Loucy (cell line): ENCODE data around the gene MAP2K4.

Experiments
- H2AFZ ChIP-seq: fragments of 200-600 bp; sonication (generic); 2 replicates; pipeline ENCODE4 v1.6.0; 2016; ENCODE audit warnings: antibody characterized with exemption, mild to moderate bottlenecking, low read length, moderate library complexity
- H3F3A ChIP-seq: fragments of 200-600 bp; 2 replicates; pipeline ENCODE4 v1.6.0; 2016; ENCODE audit warnings: antibody characterized with exemption, low read depth, mild to moderate bottlenecking
- H3K27me3 ChIP-seq: fragments of 200-600 bp; sonication (generic); 2 replicates; pipeline ENCODE4 v1.6.1; 2014; ENCODE audit warnings: low read length, mild to moderate bottlenecking; ENCODE audit not compliant: insufficient read depth, poor library complexity, severe bottlenecking
- H3K36me3 ChIP-seq: fragments of 200-600 bp; sonication (generic); 2 replicates; pipeline ENCODE4 v1.6.1; 2016; ENCODE audit warnings: low read length; ENCODE audit not compliant: insufficient read depth
- H3K4me1 ChIP-seq: fragments of 200-600 bp; sonication (generic); 2 replicates; pipeline ENCODE4 v1.5.1; 2014; ENCODE audit warnings: low read length, mild to moderate bottlenecking; ENCODE audit not compliant: insufficient read depth, poor library complexity, severe bottlenecking
- H3K4me2 ChIP-seq: fragments of 200-600 bp; sonication (generic); 2 replicates; pipeline ENCODE4 v1.6.0; 2014; ENCODE audit warnings: antibody characterized with exemption, low read length, low read depth, mild to moderate bottlenecking; ENCODE audit not compliant: poor library complexity, severe bottlenecking
- H3K4me3 ChIP-seq: fragments of 200-600 bp; sonication (generic); 2 replicates; pipeline ENCODE4 v1.5.1; 2014; ENCODE audit warnings: low read length, mild to moderate bottlenecking, mixed read lengths; ENCODE audit not compliant: poor library complexity, severe bottlenecking
- H3K79me2 ChIP-seq: fragments of 200-600 bp; sonication (generic); 2 replicates; pipeline ENCODE4 v1.6.1; 2014; ENCODE audit warnings: low read length; ENCODE audit not compliant: insufficient read depth
- H3K9ac ChIP-seq: fragments of 200-600 bp; sonication (generic); 2 replicates; pipeline ENCODE4 v1.6.0; 2014; ENCODE audit warnings: mild to moderate bottlenecking, low read depth, low read length, moderate library complexity; ENCODE audit not compliant: poor library complexity, severe bottlenecking
- H3K9me2 ChIP-seq: fragments of 200-600 bp; sonication (generic); replicated peaks from 2 replicates; pipeline ENCODE4 v1.6.1; 2016; ENCODE audit warnings: low read depth, low read length, mixed read lengths
- H3K9me3 ChIP-seq: fragments of 200-600 bp; sonication (generic); 2 replicates; pipeline ENCODE4 v1.6.1; 2014; ENCODE audit warnings: mild to moderate bottlenecking, antibody characterized with exemption, low read length, low read depth; ENCODE audit not compliant: insufficient read depth
- H4K20me1 ChIP-seq: fragments of 200-600 bp; sonication (generic); 2 replicates; pipeline ENCODE4 v1.6.0; 2014; ENCODE audit warnings: antibody characterized with exemption, low read length, mild to moderate bottlenecking; ENCODE audit not compliant: insufficient read depth, poor library complexity, severe bottlenecking
- CTCF ChIP-seq: fragments of 200-600 bp; sonication (generic); conservative IDR thresholded peaks from 2 replicates; pipeline ENCODE4 v1.5.1; 2014; ENCODE audit warnings: mild to moderate bottlenecking, antibody characterized with exemption, low read length
- EZH2phosphoT487 ChIP-seq: fragments of 200-600 bp; IDR thresholded peaks from 2 replicates; pipeline ENCODE4 v1.6.1; 2018; ENCODE audit warnings: antibody characterized with exemption, mild to moderate bottlenecking, moderate library complexity, borderline replicate concordance

Gene MAP2K4

GRCh38 chr17:12122075-12122474, 101.4 kb downstream of the MAP2K4 start:
- H3K4me2 ChIP-seq: no peak overlapping the region
- no peaks in the 10 kb centered on the region for H4K20me1 ChIP-seq
- no peak for TF ChIP-seq EZH2phosphoT487
- TF ChIP-seq CTCF: no peak
- H3K27me3 ChIP-seq: no peaks in the 10 kb centered on the region
- no peaks in the 10 kb centered on the region for H3F3A ChIP-seq
- H3K9ac ChIP-seq: no peak overlapping the region
- H3K4me1 ChIP-seq: no peaks in the 10 kb centered on the region
- H3K79me2 ChIP-seq: no peaks in the 10 kb centered on the region
- H3K9me2 ChIP-seq: no peaks in the 10 kb centered on the region
- H2AFZ ChIP-seq: no peak overlapping the region
- peaks cover 37% of the 10 kb centered on the region for H3K36me3 ChIP-seq
- H3K9me3 ChIP-seq: no peaks in the 10 kb centered on the region
- no peak overlapping the region for H3K4me3 ChIP-seq

- Histone ChIP-seq H3K36me3 (peaks cover 56% of the 10 kb centered on the region), H3F3A (no peaks in the 10 kb centered on the region), H3K9me2 (no peaks in the 10 kb centered on the region), H3K4me3 (no peak overlapping the region), H3K4me2 (no peak overlapping the region), H4K20me1 (no peaks in the 10 kb centered on the region), H3K9me3 (no peaks in the 10 kb centered on the region), H3K9ac (no peak overlapping the region), H3K4me1 (no peaks in the 10 kb centered on the region), H3K79me2 (no peaks in the 10 kb centered on the region), H2AFZ (no peak overlapping the region), H3K27me3 (no peaks in the 10 kb centered on the region)
- TF ChIP-seq EZH2phosphoT487 (no peak), CTCF (no peak)
Observed at GRCh38 chr17:12127177-12127576, 106.5 kb downstream of the MAP2K4 start.

- Histone ChIP-seq H3K79me2 (no peaks in the 10 kb centered on the region), H3K4me3 (no peak overlapping the region), H3K9ac (no peak overlapping the region), H3K9me3 (no peaks in the 10 kb centered on the region), H3K27me3 (no peaks in the 10 kb centered on the region), H2AFZ (no peak overlapping the region), H4K20me1 (no peaks in the 10 kb centered on the region), H3F3A (no peaks in the 10 kb centered on the region), H3K36me3 (peaks cover 59% of the 10 kb centered on the region), H3K4me1 (no peaks in the 10 kb centered on the region), H3K4me2 (no peak overlapping the region), H3K9me2 (no peaks in the 10 kb centered on the region)
- no peak for TF ChIP-seq EZH2phosphoT487
- TF ChIP-seq CTCF: no peak
Observed at GRCh38 chr17:12127667-12128066, 107.0 kb downstream of the MAP2K4 start.
